ENCODE results near the gene FUT8.

DNA sequence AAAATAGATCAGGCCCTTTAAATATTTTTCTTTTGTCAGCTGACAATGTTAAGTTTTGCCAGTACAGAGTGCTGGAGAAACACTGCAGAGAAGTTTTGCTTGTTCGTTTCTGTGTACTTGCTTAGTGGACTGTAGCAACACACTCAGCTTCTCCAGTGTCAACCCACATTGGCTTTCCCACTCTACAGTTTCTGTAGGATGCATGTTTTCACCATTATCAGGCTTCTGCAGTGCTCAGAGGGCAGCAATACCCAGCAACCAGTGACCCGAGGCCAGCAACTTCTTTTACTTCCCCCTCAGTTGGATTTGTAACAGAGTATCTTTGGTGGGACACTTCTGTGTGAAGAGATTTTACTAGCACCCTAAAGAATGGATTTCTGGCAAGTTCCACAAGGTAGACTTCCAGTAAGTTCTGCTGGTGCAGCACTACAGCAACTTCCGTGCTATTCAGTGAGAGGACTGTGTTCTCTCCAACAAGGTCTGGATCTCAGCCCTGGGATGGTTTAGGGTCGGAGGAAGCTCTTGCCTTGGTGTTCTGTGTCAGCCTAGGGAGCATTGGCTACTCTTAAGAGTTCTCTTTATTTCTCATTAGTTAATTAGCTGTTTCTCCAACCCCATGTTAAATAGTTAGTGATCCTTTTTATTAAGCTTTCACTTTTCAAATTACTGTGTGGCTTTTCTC lies 70.4 kb downstream of the FUT8 start:
- TF ChIP-seq EZH2phosphoT487 (IDR thresholded peaks at IDR 0.05; ENCODE audit: borderline replicate concordance) (no peak), YY1 (IDR thresholded peaks at IDR 0.05; ENCODE audit: extremely low read depth, insufficient replicate concordance, low read depth, low read length) (no peak), POLR2AphosphoS5 (IDR thresholded peaks at IDR 0.05; ENCODE audit: low read depth, low read length) (no peak), SIN3A (IDR thresholded peaks at IDR 0.05; ENCODE audit: low read depth) (no peak), RAD21 (IDR thresholded peaks at IDR 0.05; ENCODE audit: low read depth) (no peak), ZFX (IDR thresholded peaks at IDR 0.05) (no peak), CBX3 (IDR thresholded peaks at IDR 0.05; ENCODE audit: low read depth) (no peak), FOSL1 (IDR thresholded peaks at IDR 0.05; ENCODE audit: low read depth) (no peak)
- TF ChIP-seq, protein P1, sequence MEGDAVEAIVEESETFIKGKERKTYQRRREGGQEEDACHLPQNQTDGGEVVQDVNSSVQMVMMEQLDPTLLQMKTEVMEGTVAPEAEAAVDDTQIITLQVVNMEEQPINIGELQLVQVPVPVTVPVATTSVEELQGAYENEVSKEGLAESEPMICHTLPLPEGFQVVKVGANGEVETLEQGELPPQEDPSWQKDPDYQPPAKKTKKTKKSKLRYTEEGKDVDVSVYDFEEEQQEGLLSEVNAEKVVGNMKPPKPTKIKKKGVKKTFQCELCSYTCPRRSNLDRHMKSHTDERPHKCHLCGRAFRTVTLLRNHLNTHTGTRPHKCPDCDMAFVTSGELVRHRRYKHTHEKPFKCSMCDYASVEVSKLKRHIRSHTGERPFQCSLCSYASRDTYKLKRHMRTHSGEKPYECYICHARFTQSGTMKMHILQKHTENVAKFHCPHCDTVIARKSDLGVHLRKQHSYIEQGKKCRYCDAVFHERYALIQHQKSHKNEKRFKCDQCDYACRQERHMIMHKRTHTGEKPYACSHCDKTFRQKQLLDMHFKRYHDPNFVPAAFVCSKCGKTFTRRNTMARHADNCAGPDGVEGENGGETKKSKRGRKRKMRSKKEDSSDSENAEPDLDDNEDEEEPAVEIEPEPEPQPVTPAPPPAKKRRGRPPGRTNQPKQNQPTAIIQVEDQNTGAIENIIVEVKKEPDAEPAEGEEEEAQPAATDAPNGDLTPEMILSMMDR (IDR thresholded peaks at IDR 0.05 in 2 of 3, conservative IDR thresholded peaks at IDR 0.05 in 1 of 3; ENCODE audit: borderline replicate concordance in 1 of 3, insufficient read depth in 1 of 3, low read depth in 2 of 3, low read length in 2 of 3), result no peak
- TF ChIP-seq, protein P2, sequence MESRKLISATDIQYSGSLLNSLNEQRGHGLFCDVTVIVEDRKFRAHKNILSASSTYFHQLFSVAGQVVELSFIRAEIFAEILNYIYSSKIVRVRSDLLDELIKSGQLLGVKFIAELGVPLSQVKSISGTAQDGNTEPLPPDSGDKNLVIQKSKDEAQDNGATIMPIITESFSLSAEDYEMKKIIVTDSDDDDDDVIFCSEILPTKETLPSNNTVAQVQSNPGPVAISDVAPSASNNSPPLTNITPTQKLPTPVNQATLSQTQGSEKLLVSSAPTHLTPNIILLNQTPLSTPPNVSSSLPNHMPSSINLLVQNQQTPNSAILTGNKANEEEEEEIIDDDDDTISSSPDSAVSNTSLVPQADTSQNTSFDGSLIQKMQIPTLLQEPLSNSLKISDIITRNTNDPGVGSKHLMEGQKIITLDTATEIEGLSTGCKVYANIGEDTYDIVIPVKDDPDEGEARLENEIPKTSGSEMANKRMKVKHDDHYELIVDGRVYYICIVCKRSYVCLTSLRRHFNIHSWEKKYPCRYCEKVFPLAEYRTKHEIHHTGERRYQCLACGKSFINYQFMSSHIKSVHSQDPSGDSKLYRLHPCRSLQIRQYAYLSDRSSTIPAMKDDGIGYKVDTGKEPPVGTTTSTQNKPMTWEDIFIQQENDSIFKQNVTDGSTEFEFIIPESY (IDR thresholded peaks at IDR 0.05; ENCODE audit: extremely low read depth, insufficient replicate concordance, low read length), result no peak

Measured in HCT116 (cell line).